Spinal cord (tissue), 10 donors: ENCODE measurements around the gene DDX4. TPM values are rescaled to one million over a fixed set of nuclear protein-coding genes. Genes with fewer than 3 reads are reported as not detected.
"Not testable (repeated sequence)": the region's sequence is repeated elsewhere in the genome, so short reads cannot be mapped to it uniquely, and the experiment has no call there.

Source experiments
- DNase-seq, 6 donors: peaks; one replicate each; pipeline versions ENCODE4 v3.0.0 to v3.0.0-alpha.2; 2013 to 2015; ENCODE audit warnings: low spot score in 6 of 6, low read depth in 4 of 6
- H3K27ac ChIP-seq: one replicate; pipeline ENCODE4 v1.5.1; 2013; ENCODE audit warnings: low read depth, low read length, control low read depth
- H3K27me3 ChIP-seq: one replicate; pipeline ENCODE4 v1.6.1; 2013; ENCODE audit warnings: low read length; ENCODE audit not compliant: control insufficient read depth, insufficient read depth
- H3K36me3 ChIP-seq: one replicate; pipeline ENCODE4 v1.6.1; 2013; ENCODE audit warnings: low read length; ENCODE audit not compliant: control insufficient read depth, insufficient read depth
- H3K4me1 ChIP-seq: one replicate; pipeline ENCODE4 v1.6.1; 2013; ENCODE audit warnings: low read length; ENCODE audit not compliant: control insufficient read depth, insufficient read depth
- H3K4me3 ChIP-seq: one replicate; pipeline ENCODE4 v1.5.1; 2013; ENCODE audit warnings: low read depth, low read length, control low read depth
- H3K9me3 ChIP-seq: one replicate; pipeline ENCODE4 v1.6.1; 2013; ENCODE audit warnings: low read length; ENCODE audit not compliant: control insufficient read depth, insufficient read depth
- WGBS: methylation state at CpG from one replicate; pipeline ENCODE4 v1.1.5; 2013; ENCODE audit warnings: missing lambda C conversion rate; ENCODE audit not compliant: insufficient coverage; 5-methylcytosine and 5-hydroxymethylcytosine counted together
- polyA plus RNA-seq, 2 donors: library from polyadenylated mRNA; unstranded; fragments of 120-200 nt; gene quantifications; one replicate each; pipeline ENCODE4 v1.2.1, GENCODE V29; 2013; ENCODE audit not compliant: insufficient read length in 2 of 2
- total RNA-seq, 2 donors: library from RNA; depleted of rRNA in 1 of 2; stranded (reverse); fragments of 120-200 nt in 1 of 2; fragments of >200 nt in 1 of 2; gene quantifications; one replicate each; pipeline versions ENCODE4 v1.2.3 to v1.2.4, GENCODE V29; 2013 to 2014
- donor health status: healthy.

The DDX4 gene
- total and polyA plus RNA-seq, 4 donors = 0.10 to 0.30 (median 0.24) TPM; not detected in 1

DNA sequence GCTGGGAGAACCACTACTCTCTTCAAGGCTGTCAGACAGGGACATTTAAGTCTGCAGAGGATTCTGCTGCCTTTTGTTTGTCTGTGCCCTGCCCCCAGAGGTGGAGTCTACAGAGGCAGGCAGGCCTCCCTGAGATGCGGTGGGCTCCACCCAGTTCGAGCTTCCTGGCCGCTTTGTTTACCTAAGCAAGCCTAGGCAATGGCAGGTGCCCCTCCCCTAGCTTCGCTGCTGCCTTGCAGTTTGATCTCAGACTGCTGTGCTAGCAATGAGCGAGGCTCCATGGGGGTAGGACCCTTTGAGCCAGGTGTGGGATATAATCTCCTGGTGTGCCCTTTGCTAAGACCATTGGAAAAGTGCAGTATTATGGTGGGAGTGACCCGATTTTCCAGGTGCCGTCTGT is 71.0 kb downstream of the DDX4 start:
- not testable (repeated sequence) for H3K4me3 ChIP-seq, H3K36me3 ChIP-seq, H3K9me3 ChIP-seq, H3K27ac ChIP-seq, H3K27me3 ChIP-seq, H3K4me1 ChIP-seq, DNase-seq
- WGBS = 95% methylated on average over 5 of the region's 7 CpGs

- WGBS = no CpG with 5 or more reads among the region's 4 CpGs
Measured at GRCh38 chr5:55815939-55816338, 78.1 kb downstream of the DDX4 start.

GRCh38 chr5:55816342-55816741 is 78.5 kb downstream of the DDX4 start:
- no peak overlapping the region for H3K27ac ChIP-seq
- no peaks in the 10 kb centered on the region for H3K36me3 ChIP-seq
- no peaks in the 10 kb centered on the region for H3K4me1 ChIP-seq
- peaks cover 4% of the 10 kb centered on the region for H3K27me3 ChIP-seq
- H3K9me3 ChIP-seq = no peaks in the 10 kb centered on the region
- no peak for DNase-seq
- no peak overlapping the region for H3K4me3 ChIP-seq

More at GRCh38 chr5:55815939-55816338, 78.1 kb downstream of the DDX4 start:
- not testable (repeated sequence) for DNase-seq, H3K4me3 ChIP-seq, H3K9me3 ChIP-seq, H3K4me1 ChIP-seq, H3K36me3 ChIP-seq, H3K27ac ChIP-seq, H3K27me3 ChIP-seq

GRCh38 chr5:55817030-55817429 is 79.2 kb downstream of the DDX4 start:
- Histone ChIP-seq H3K27me3 (peaks cover 11% of the 10 kb centered on the region), H3K9me3 (no peaks in the 10 kb centered on the region), H3K4me1 (peaks cover 3% of the 10 kb centered on the region), H3K36me3 (no peaks in the 10 kb centered on the region), H3K4me3 (no peak overlapping the region), H3K27ac (no peak overlapping the region)
- no CpG with 5 or more reads among the region's 2 CpGs for WGBS
- DNase-seq = no peak

DNA sequence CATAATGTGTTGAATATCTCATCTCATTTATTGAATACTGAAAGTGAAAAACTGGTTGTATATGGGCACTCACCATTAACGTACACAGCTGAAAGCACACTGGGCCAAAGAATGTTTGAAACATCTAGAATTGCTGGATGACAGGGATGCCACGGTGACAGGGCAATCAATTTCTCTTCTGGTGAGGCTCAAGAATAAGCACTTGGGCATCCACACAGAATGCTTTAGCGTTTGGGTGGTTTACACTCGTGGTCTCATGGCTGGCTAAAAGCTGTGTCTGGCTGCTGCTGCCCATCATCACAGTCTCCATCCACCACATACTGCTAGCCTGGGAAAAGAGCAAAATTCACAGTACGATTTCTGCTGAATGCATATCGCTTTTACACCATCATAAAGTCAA is 82.6 kb downstream of the DDX4 start:
- Histone ChIP-seq H3K4me1 (peaks cover 5% of the 10 kb centered on the region), H3K27ac (no peak overlapping the region), H3K36me3 (no peaks in the 10 kb centered on the region), H3K27me3 (peaks cover 15% of the 10 kb centered on the region), H3K4me3 (no peak overlapping the region), H3K9me3 (no peaks in the 10 kb centered on the region)
- no peak for DNase-seq
- WGBS = 72% methylated on average over 5 of the region's 6 CpGs

- Histone ChIP-seq H3K4me3 (peak overlapping the region; percentile 21), H3K27ac (no peak overlapping the region), H3K9me3 (no peaks in the 10 kb centered on the region), H3K36me3 (no peaks in the 10 kb centered on the region), H3K4me1 (peaks cover 5% of the 10 kb centered on the region), H3K27me3 (peaks cover 15% of the 10 kb centered on the region)
- peak in 1 of 6 donors; percentile 20 for DNase-seq
- 5% methylated on average over 45 of the region's 45 CpGs for WGBS
Measured at GRCh38 chr5:55821731-55822512, 84.1 kb downstream of the DDX4 start.

GRCh38 chr5:55823151-55823796 is 85.4 kb downstream of the DDX4 start:
- whole genome bisulfite sequencing = no CpG with 5 or more reads among the region's 1 CpG

DNA sequence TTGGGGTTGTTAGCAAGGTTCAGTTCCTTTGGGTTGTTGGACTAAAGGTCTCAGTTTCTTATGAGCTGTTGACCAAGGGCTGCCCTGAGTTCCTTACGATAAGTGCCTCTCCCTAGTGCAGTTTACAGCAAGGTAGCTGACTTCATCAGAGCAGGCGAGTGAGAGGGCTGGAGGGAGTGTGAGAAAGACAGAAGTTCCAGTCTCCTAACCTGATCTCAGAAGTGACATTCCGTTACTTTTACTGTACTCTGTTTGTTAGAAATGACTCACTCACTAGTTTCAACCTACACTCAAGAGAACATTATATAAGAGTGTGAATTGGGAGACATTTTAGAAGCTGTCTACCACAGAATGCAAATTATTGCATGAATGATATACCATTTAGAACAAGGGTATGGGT is 92.1 kb downstream of the DDX4 start:
- DNase-seq = no peak
- Histone ChIP-seq H3K9me3 (no peaks in the 10 kb centered on the region), H3K36me3 (no peaks in the 10 kb centered on the region), H3K27ac (no peak overlapping the region), H3K4me3 (no peak overlapping the region), H3K27me3 (no peaks in the 10 kb centered on the region), H3K4me1 (no peaks in the 10 kb centered on the region)
- WGBS = 90% methylated on average over 2 of the region's 3 CpGs

More at GRCh38 chr5:55823151-55823796, 85.4 kb downstream of the DDX4 start:
- no peaks in the 10 kb centered on the region for H3K36me3 ChIP-seq
- H3K27me3 ChIP-seq = peaks cover 15% of the 10 kb centered on the region
- H3K27ac ChIP-seq = no peak overlapping the region
- H3K9me3 ChIP-seq = no peaks in the 10 kb centered on the region
- no peak overlapping the region for H3K4me3 ChIP-seq
- peaks cover 5% of the 10 kb centered on the region for H3K4me1 ChIP-seq
- no peak for DNase-seq

DNA sequence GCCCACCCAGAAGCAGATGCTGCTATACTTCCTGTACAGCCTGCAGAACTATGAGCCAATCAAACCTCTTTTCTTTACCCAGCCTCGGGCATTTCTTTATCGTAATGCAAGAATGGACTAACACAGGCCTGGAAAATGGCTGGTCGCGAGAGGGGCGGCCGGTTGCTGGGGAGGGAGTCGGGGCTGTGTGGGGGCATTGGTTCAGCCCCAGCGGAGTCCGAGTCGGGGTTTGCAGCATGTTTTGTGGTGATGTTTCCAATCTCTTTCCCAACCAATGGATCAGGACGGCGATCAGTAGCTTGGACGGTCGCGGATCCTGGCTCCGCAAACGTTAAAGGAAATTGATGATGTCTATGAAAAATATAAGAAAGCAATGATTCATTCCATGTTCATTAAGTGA is 94.6 kb downstream of the DDX4 start:
- 95% methylated on average over 11 of the region's 17 CpGs for WGBS

DNA sequence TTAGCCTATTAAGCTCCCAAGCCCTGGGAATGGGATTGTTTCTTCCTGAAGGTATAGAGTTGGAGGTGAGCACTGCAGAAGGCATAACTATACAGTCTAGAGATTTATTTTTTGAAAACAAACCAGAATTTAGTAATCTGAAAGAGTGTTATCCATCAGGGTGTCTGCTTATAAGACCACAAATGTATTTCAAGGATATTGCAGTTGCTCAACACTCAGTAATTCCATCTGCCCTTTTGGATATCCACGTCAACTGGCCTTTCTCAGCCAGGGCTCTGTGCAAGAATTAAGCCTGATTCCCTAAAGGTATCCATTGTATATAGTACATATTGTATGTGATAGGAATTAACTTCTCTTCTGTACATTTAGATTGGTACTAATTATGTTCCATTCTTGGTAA is 98.3 kb downstream of the DDX4 start:
- WGBS = no CpG with 5 or more reads among the region's 1 CpG
- H3K4me3 ChIP-seq = no peak overlapping the region

More for the DNA sequence above, 94.6 kb downstream of the DDX4 start:
- no peak overlapping the region for H3K27ac ChIP-seq
- no peak for DNase-seq
- no peaks in the 10 kb centered on the region for H3K4me1 ChIP-seq
- no peaks in the 10 kb centered on the region for H3K27me3 ChIP-seq
- no peak overlapping the region for H3K4me3 ChIP-seq
- no peaks in the 10 kb centered on the region for H3K36me3 ChIP-seq
- no peaks in the 10 kb centered on the region for H3K9me3 ChIP-seq

More for the DNA sequence above, 98.3 kb downstream of the DDX4 start:
- DNase-seq = no peak
- no peaks in the 10 kb centered on the region for H3K4me1 ChIP-seq
- H3K9me3 ChIP-seq = no peaks in the 10 kb centered on the region
- H3K27ac ChIP-seq = no peak overlapping the region
- H3K36me3 ChIP-seq = no peaks in the 10 kb centered on the region
- H3K27me3 ChIP-seq = no peaks in the 10 kb centered on the region
